Measurements from ENCODE around the gene KCNJ6.
"Not testable (repeated sequence)": the region's sequence is repeated elsewhere in the genome, so short reads cannot be mapped to it uniquely, and the experiment has no call there.

KCNJ6 gene

DNA sequence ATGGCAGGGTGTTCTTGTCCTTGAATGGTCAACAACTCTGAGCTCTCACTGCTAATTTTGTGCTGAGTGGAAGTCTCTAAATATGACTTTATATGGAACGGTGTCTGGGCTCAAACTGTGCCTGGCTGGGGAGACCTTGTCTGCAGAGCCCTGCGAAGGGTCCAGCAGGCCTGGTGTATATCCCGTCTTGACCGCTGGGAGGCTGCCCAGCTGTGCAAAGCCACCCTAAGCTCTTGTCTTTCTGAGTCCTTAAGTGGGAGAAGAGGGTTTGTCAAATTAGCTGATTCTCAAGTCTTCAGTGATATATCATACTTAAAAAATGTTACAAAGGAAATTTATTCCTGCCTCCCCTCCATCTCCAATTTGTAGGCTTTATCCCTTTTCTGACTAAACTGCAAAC is 198.7 kb downstream of the KCNJ6 start:
- H3K9me3 ChIP-seq (ENCODE audit: insufficient read depth, low read length): no peaks in the 10 kb centered on the region
- H3K4me3 ChIP-seq (ENCODE audit: insufficient read depth, low read length, poor library complexity, severe bottlenecking): no peak overlapping the region
- H3K36me3 ChIP-seq (ENCODE audit: low read length): no peaks in the 10 kb centered on the region
- H2AFZ ChIP-seq (ENCODE audit: low read depth, low read length, severe bottlenecking): no peak overlapping the region
- H4K20me1 ChIP-seq (ENCODE audit: low read depth, low read length): no peaks in the 10 kb centered on the region
- no peaks in the 10 kb centered on the region for H3K79me2 ChIP-seq (ENCODE audit: insufficient read depth, low read length)
- TF ChIP-seq EZH2phosphoT487 (conservative IDR thresholded peaks at IDR 0.05; ENCODE audit: low read length) (no peak), CTCF (IDR thresholded peaks at IDR 0.05; ENCODE audit: insufficient read depth, low read length, poor library complexity, severe bottlenecking) (no peak)
- no peak overlapping the region for H3K9ac ChIP-seq (ENCODE audit: low read length)
- H3K27ac ChIP-seq (ENCODE audit: low read depth, low read length): no peak overlapping the region
- H3F3A ChIP-seq (ENCODE audit: insufficient read depth): no peaks in the 10 kb centered on the region
- no peaks in the 10 kb centered on the region for H3K9me2 ChIP-seq (replicated peaks; ENCODE audit: insufficient read depth, low read length)
- no peaks in the 10 kb centered on the region for H3K27me3 ChIP-seq (ENCODE audit: low read length)
- H3K4me2 ChIP-seq (ENCODE audit: low read depth, low read length, poor library complexity, severe bottlenecking): no peak overlapping the region

DNA sequence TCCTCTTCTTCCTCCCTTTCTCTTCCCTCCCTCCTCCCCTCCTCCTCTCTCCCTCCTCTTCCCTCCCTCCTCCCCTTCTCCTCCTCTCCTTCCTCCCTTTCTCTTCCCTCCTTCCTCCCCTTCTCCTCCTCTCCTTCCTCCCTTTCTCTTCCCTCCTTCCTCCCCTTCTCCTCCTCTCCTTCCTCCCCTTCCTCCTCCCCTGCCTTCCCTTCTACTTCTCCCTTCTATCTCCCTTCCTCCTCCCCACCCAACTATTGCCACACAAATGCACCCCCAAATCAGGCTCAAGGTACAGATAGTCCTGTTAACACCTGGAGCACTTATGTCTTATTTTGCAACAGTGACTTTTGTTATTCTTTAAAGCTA is 203.7 kb downstream of the KCNJ6 start:
- H3K4me2 ChIP-seq (ENCODE audit: low read depth, low read length, poor library complexity, severe bottlenecking); H3K4me3 ChIP-seq (ENCODE audit: insufficient read depth, low read length, poor library complexity, severe bottlenecking); H3K79me2 ChIP-seq (ENCODE audit: insufficient read depth, low read length); H3K9me2 ChIP-seq (replicated peaks; ENCODE audit: insufficient read depth, low read length); H4K20me1 ChIP-seq (ENCODE audit: low read depth, low read length); H3K9me3 ChIP-seq (ENCODE audit: insufficient read depth, low read length); H3F3A ChIP-seq (ENCODE audit: insufficient read depth); H2AFZ ChIP-seq (ENCODE audit: low read depth, low read length, severe bottlenecking); H3K27me3 ChIP-seq (ENCODE audit: low read length); H3K27ac ChIP-seq (ENCODE audit: low read depth, low read length); H3K9ac ChIP-seq (ENCODE audit: low read length); H3K36me3 ChIP-seq (ENCODE audit: low read length): not testable (repeated sequence)

GRCh38 chr21:37711836-37712568 is 204.3 kb downstream of the KCNJ6 start:
- no peaks in the 10 kb centered on the region for H3K27me3 ChIP-seq (ENCODE audit: low read length)
- H2AFZ ChIP-seq (ENCODE audit: low read depth, low read length, severe bottlenecking): no peak overlapping the region
- H3K9me3 ChIP-seq (ENCODE audit: insufficient read depth, low read length): no peaks in the 10 kb centered on the region
- no peak overlapping the region for H3K9ac ChIP-seq (ENCODE audit: low read length)
- no peaks in the 10 kb centered on the region for H3K9me2 ChIP-seq (replicated peaks; ENCODE audit: insufficient read depth, low read length)
- H3K4me3 ChIP-seq (ENCODE audit: insufficient read depth, low read length, poor library complexity, severe bottlenecking): no peak overlapping the region
- no peak overlapping the region for H3K4me2 ChIP-seq (ENCODE audit: low read depth, low read length, poor library complexity, severe bottlenecking)
- no peaks in the 10 kb centered on the region for H4K20me1 ChIP-seq (ENCODE audit: low read depth, low read length)
- TF ChIP-seq CTCF (IDR thresholded peaks at IDR 0.05; ENCODE audit: insufficient read depth, low read length, poor library complexity, severe bottlenecking) (peak; percentile 67), EZH2phosphoT487 (conservative IDR thresholded peaks at IDR 0.05; ENCODE audit: low read length) (no peak)
- H3F3A ChIP-seq (ENCODE audit: insufficient read depth): no peaks in the 10 kb centered on the region
- H3K79me2 ChIP-seq (ENCODE audit: insufficient read depth, low read length): no peaks in the 10 kb centered on the region
- no peak overlapping the region for H3K27ac ChIP-seq (ENCODE audit: low read depth, low read length)
- no peaks in the 10 kb centered on the region for H3K36me3 ChIP-seq (ENCODE audit: low read length)

- Histone ChIP-seq H2AFZ (ENCODE audit: low read depth, low read length, severe bottlenecking) (no peak overlapping the region), H3K36me3 (ENCODE audit: low read length) (no peaks in the 10 kb centered on the region), H3K4me2 (ENCODE audit: low read depth, low read length, poor library complexity, severe bottlenecking) (no peak overlapping the region), H3K27ac (ENCODE audit: low read depth, low read length) (no peak overlapping the region), H3K9me3 (ENCODE audit: insufficient read depth, low read length) (no peaks in the 10 kb centered on the region), H3K9ac (ENCODE audit: low read length) (no peak overlapping the region), H3F3A (ENCODE audit: insufficient read depth) (no peaks in the 10 kb centered on the region), H3K4me3 (ENCODE audit: insufficient read depth, low read length, poor library complexity, severe bottlenecking) (no peak overlapping the region), H3K9me2 (replicated peaks; ENCODE audit: insufficient read depth, low read length) (no peaks in the 10 kb centered on the region), H3K79me2 (ENCODE audit: insufficient read depth, low read length) (no peaks in the 10 kb centered on the region), H3K27me3 (ENCODE audit: low read length) (no peaks in the 10 kb centered on the region), H4K20me1 (ENCODE audit: low read depth, low read length) (no peaks in the 10 kb centered on the region)
- no peak for TF ChIP-seq CTCF (IDR thresholded peaks at IDR 0.05; ENCODE audit: insufficient read depth, low read length, poor library complexity, severe bottlenecking)
- TF ChIP-seq EZH2phosphoT487 (conservative IDR thresholded peaks at IDR 0.05; ENCODE audit: low read length): no peak
Observed at GRCh38 chr21:37711286-37711829, 204.9 kb downstream of the KCNJ6 start.

Data from SU-DHL-6 (cell line).